ENCODE data around the gene NTF4. TPM values are rescaled to one million over a fixed set of nuclear protein-coding genes. Genes with fewer than 3 reads are reported as not detected.

Gene NTF4
- total and polyA plus RNA-seq, 4 experiments from 2014 or later, result not detected

DNA sequence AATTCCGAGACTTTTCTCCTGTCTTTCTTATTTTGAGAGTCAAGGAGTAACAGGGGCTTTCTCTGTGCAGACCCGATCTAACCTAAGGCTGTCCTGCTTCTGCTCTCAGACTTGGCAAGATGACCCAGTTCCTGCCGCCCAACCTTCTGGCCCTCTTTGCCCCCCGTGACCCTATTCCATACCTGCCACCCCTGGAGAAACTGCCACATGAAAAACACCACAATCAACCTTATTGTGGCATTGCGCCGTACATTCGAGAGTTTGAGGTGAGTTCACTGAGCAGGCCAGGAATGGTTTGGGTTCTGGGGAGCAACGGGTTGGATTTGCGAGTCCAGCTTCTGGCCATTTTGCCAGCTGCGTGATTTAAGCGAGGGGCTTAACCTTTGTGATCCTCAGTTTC, 21.7 kb upstream of the NTF4 start:
- intact Hi-C loops (cut with micrococcal nuclease), result loop anchor here (5.0 kb wide), 1 partner anchor 41 kb away; no protein-coding TSS in a partner anchor
- peaks cover 23 to 54% (median 38%) of the 10 kb centered on the region in 4 donors for H3K4me1 Mint-ChIP-seq
- peak overlapping the region; percentile 81 for H3K27ac ChIP-seq (ENCODE audit: low read depth, low read length)
- no peak for DNase-seq
- ChIA-PET CTCF (ENCODE audit: partially characterized antibody) (interaction anchor here (1.0 to 3.9 kb wide), 3 partner anchors 12 to 113 kb away, joined by 3 to 28 read pairs (median 4); no protein-coding TSS in a partner anchor), POLR2A (ENCODE audit: partially characterized antibody) (interaction anchor here (0.8 to 1.1 kb wide), 2 partner anchors 9 to 11 kb away, joined by 3 to 4 read pairs; no protein-coding TSS in a partner anchor)
- peaks cover 32% of the 10 kb centered on the region for H3K4me1 ChIP-seq (ENCODE audit: insufficient read depth, low read length)
- peak overlapping the region; percentile 82 to 96 (median 94) for H3K4me3 Mint-ChIP-seq
- H3K36me3 ChIP-seq (ENCODE audit: insufficient read depth, low read length), result peaks cover 16% of the 10 kb centered on the region
- H3K27me3 ChIP-seq (ENCODE audit: insufficient read depth, low read length), result no peaks in the 10 kb centered on the region
- no peaks in the 10 kb centered on the region for H3K9me3 ChIP-seq (ENCODE audit: control insufficient read depth in 1 of 2, low read length in 2 of 2)
- peaks cover 0 to 2% (median 0%) of the 10 kb centered on the region in 8 donors for H3K9me3 Mint-ChIP-seq
- H3K4me3 ChIP-seq (ENCODE audit: low read length in 2 of 2), result peak overlapping the region; percentile 72 to 95
- peaks cover 22 to 43% of the 10 kb centered on the region in 2 donors for H3K36me3 Mint-ChIP-seq
- H3K27me3 Mint-ChIP-seq, result peaks cover 0 to 3% of the 10 kb centered on the region in 2 donors
- peak overlapping the region; percentile 88 to 98 (median 93) for H3K27ac Mint-ChIP-seq

DNA sequence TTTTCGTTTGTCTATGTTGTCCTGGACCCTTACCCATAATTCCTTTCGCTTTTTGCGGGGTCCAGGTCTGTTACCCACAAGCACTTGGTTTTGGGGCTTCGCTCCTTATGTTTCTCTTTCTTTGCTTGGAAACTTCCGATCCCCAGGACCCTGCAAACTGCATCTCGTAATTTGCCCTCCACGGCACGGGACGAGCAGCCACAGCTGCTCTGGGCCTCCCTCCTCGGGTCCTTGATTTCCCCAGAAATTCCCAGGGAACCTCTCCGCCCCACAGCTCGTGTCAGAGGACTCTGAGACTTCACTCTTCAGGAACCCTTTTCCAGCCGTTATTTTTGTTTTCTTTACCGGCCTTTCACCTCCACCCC, 21.2 kb upstream of the NTF4 start:
- H3K27me3 ChIP-seq (ENCODE audit: insufficient read depth, low read length), result no peaks in the 10 kb centered on the region
- H3K27ac ChIP-seq (ENCODE audit: low read depth, low read length), result peak overlapping the region; percentile 81
- intact Hi-C loops (cut with micrococcal nuclease), result loop anchor here (1.0 to 5.0 kb wide), 4 partner anchors 28 to 467 kb away; partner anchors contain the start of genes GYS1, LIN7B, RPL18 and RUVBL2
- DNase-seq, result no peak
- peaks cover 0 to 3% of the 10 kb centered on the region in 2 donors for H3K27me3 Mint-ChIP-seq
- CTCF ChIA-PET (ENCODE audit: partially characterized antibody), result interaction anchor here (3.9 kb wide), 1 partner anchor 12 kb away, joined by 28 read pairs; no protein-coding TSS in a partner anchor
- H3K36me3 ChIP-seq (ENCODE audit: insufficient read depth, low read length), result peaks cover 11% of the 10 kb centered on the region
- POLR2A ChIA-PET (ENCODE audit: partially characterized antibody), result interaction anchor here (0.8 kb wide), 1 partner anchor 12 kb away, joined by 3 read pairs; no protein-coding TSS in a partner anchor
- peak overlapping the region; percentile 82 to 96 (median 94) for H3K4me3 Mint-ChIP-seq
- H3K4me3 ChIP-seq (ENCODE audit: low read length in 2 of 2), result peak overlapping the region; percentile 72 to 95
- H3K9me3 ChIP-seq (ENCODE audit: control insufficient read depth in 1 of 2, low read length in 2 of 2), result no peaks in the 10 kb centered on the region
- H3K4me1 ChIP-seq (ENCODE audit: insufficient read depth, low read length), result peaks cover 32% of the 10 kb centered on the region
- H3K4me1 Mint-ChIP-seq, result peaks cover 22 to 52% (median 36%) of the 10 kb centered on the region in 4 donors
- peaks cover 21 to 39% of the 10 kb centered on the region in 2 donors for H3K36me3 Mint-ChIP-seq
- peaks cover 0 to 2% (median 0%) of the 10 kb centered on the region in 8 donors for H3K9me3 Mint-ChIP-seq
- peak overlapping the region; percentile 88 to 98 (median 93) for H3K27ac Mint-ChIP-seq

DNA sequence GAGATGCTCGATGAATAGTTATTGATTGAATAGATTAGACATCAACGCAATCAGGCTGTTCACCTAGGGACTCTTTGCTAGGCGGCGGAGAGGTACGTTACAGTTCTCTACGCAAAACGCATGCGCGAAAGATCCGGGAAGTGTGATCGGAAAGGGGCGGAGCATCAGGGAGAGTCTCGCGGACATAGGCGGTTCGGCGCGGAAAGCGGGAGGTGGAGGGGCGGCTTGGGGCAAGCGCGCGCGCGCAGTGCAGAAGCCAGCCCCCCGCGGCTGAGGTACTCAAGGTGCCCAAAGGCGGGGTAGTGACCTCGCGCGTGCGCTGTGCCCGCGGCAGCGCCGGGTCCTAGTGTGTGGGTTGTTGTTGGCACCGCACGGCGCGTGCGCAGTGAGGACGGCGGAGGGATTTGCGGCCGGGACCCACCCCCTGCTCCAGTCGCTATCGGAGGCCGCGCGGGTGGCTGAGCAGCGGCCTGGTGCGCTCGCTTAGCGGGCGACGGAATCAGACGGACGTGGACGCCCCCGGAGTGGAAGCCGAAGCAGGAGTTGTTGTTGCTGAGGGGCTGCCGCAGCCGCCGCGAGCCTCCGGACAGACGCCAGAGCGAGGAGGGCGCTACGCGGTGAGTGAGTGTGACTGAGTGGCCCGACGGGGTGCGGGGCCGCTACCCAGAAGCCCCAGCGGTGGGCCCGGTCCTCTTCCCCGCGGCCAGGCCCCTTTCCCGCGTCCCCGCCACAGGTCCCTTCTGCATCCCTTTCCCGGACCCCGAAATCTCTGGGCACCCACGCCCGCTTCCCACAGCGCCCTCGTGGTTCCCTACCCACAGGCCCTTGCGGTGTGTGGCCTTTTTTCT, 20.6 kb upstream of the NTF4 start, which contains the start of gene SNRNP70:
TSS of gene SNRNP70 (plus strand) at position 432 of the 848 bp plus-strand sequence. CDS start 964 bp downstream, outside the sequence.
- CTCF ChIA-PET (ENCODE audit: partially characterized antibody), result interaction anchor here (3.9 kb wide), 1 partner anchor 13 kb away, joined by 28 read pairs; no protein-coding TSS in a partner anchor
- H3K27me3 ChIP-seq (ENCODE audit: insufficient read depth, low read length), result no peaks in the 10 kb centered on the region
- H3K4me3 ChIP-seq (ENCODE audit: low read length in 2 of 2), result peak within 1 kb of the TSS; percentile 72 to 95
- Mint-ChIP-seq H3K27ac (peak within 1 kb of the TSS; percentile 88 to 98 (median 93)), H3K9me3 (peaks cover 0 to 2% (median 0%) of the 10 kb centered on the region in 8 donors), H3K4me3 (peak within 1 kb of the TSS; percentile 82 to 96 (median 94)), H3K27me3 (peaks cover 0 to 3% of the 10 kb centered on the region in 2 donors), H3K4me1 (peaks cover 22 to 46% (median 32%) of the 10 kb centered on the region in 4 donors), H3K36me3 (peaks cover 15 to 33% of the 10 kb centered on the region in 2 donors)
- H3K9me3 ChIP-seq (ENCODE audit: control insufficient read depth in 1 of 2, low read length in 2 of 2), result no peaks in the 10 kb centered on the region
- H3K36me3 ChIP-seq (ENCODE audit: insufficient read depth, low read length), result peaks cover 5% of the 10 kb centered on the region
- H3K27ac ChIP-seq (ENCODE audit: low read depth, low read length), result peak within 1 kb of the TSS; percentile 81
- POLR2A ChIA-PET (ENCODE audit: partially characterized antibody), result no interaction called here
- peak; percentile 99 to 100 (median 100) for DNase-seq
- intact Hi-C loops (cut with micrococcal nuclease), result loop anchor here (1.0 to 5.0 kb wide), 4 partner anchors 29 to 466 kb away; partner anchors contain the start of genes GYS1, LIN7B, RPL18 and RUVBL2
- peaks cover 32% of the 10 kb centered on the region for H3K4me1 ChIP-seq (ENCODE audit: insufficient read depth, low read length)

DNA sequence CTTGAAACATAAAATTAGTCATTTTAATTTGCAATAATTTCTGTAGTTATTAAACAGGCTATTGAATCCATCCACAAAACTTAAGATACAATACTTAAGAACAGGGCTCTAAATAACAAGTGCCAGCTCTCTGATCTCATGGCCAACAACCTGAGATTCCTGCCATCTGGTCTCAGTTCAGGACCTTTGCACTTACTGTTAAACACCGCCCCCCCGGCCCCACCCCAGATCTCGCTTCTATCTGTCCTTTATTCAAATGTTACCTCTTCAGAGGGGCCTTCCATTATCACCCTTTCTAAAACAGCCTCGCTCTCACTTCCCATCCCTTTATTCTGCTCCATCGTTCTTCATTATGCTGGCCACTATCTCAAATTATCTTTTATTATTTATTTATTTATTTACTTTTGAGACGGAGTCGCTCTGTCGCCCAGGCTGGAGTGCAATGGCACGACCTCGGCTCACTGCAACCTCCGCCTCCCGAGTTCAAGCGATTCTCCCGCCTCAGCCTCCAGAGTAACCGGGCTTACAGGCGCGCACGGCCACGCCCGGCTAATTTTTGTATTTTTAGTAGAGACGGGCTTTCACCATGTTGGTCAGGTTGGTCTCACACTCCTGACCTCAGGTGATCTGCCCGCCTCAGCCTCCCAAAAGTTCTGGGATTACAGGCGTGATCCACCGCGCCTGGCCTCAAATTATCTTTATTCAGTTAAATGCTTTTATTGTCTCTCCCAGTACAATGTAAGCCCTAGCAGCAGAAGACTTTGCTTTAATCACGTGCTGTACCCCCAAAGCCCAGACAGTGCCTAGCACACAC, 19.8 kb upstream of the NTF4 start:
- H3K27me3 Mint-ChIP-seq, result peaks cover 0 to 3% of the 10 kb centered on the region in 2 donors
- H3K4me3 Mint-ChIP-seq, result peak overlapping the region; percentile 82 to 96 (median 94)
- peak overlapping the region; percentile 81 for H3K27ac ChIP-seq (ENCODE audit: low read depth, low read length)
- peak overlapping the region; percentile 76 to 98 (median 93) for H3K27ac Mint-ChIP-seq
- H3K9me3 ChIP-seq (ENCODE audit: control insufficient read depth in 1 of 2, low read length in 2 of 2), result no peaks in the 10 kb centered on the region
- intact Hi-C loops (cut with micrococcal nuclease), result loop anchor here (1.0 to 5.0 kb wide), 4 partner anchors 30 to 465 kb away; partner anchors contain the start of genes GYS1, LIN7B, RPL18 and RUVBL2
- ChIA-PET POLR2A (ENCODE audit: partially characterized antibody) (no interaction called here), CTCF (ENCODE audit: partially characterized antibody) (interaction anchor here (1.2 kb wide), 1 partner anchor 62 kb away, joined by 4 read pairs; no protein-coding TSS in a partner anchor)
- H3K4me3 ChIP-seq (ENCODE audit: low read length in 2 of 2), result peak overlapping the region in 1 of 2 donors; percentile 95
- peaks cover 13 to 31% of the 10 kb centered on the region in 2 donors for H3K36me3 Mint-ChIP-seq
- no peaks in the 10 kb centered on the region for H3K27me3 ChIP-seq (ENCODE audit: insufficient read depth, low read length)
- peaks cover 0 to 2% (median 0%) of the 10 kb centered on the region in 8 donors for H3K9me3 Mint-ChIP-seq
- no peaks in the 10 kb centered on the region for H3K36me3 ChIP-seq (ENCODE audit: insufficient read depth, low read length)
- peaks cover 32% of the 10 kb centered on the region for H3K4me1 ChIP-seq (ENCODE audit: insufficient read depth, low read length)
- no peak for DNase-seq
- peaks cover 20 to 42% (median 29%) of the 10 kb centered on the region in 4 donors for H3K4me1 Mint-ChIP-seq

DNA sequence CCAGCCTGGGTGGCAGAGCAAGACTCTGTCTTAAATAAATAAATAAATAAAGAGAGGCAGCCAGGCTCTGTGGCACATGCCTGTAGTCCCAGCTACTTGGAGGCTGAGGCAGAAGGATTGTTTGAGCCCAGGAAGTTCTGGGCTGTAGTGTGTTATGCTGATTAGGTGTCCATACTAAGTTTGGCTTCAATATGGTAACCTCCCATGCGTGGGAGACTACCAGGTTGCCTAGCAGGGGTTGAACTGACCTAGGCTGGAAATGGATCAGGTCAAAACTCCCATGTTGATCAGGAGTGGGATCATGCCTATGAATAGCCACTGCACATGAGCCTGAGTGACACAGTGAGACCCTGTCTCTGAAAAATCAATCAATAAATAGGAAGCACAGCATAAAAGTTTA, 16.7 kb upstream of the NTF4 start:
- Histone ChIP-seq H3K27me3 (ENCODE audit: insufficient read depth, low read length) (no peaks in the 10 kb centered on the region), H3K4me3 (ENCODE audit: low read length in 2 of 2) (no peak overlapping the region), H3K9me3 (ENCODE audit: control insufficient read depth in 1 of 2, low read length in 2 of 2) (no peaks in the 10 kb centered on the region), H3K36me3 (ENCODE audit: insufficient read depth, low read length) (no peaks in the 10 kb centered on the region), H3K4me1 (ENCODE audit: insufficient read depth, low read length) (peaks cover 10% of the 10 kb centered on the region), H3K27ac (ENCODE audit: low read depth, low read length) (no peak overlapping the region)
- Mint-ChIP-seq H3K27ac (no peak overlapping the region), H3K4me1 (peaks cover 4 to 16% (median 13%) of the 10 kb centered on the region in 4 donors), H3K9me3 (peaks cover 0 to 2% (median 0%) of the 10 kb centered on the region in 8 donors), H3K27me3 (peaks cover 3 to 5% of the 10 kb centered on the region in 2 donors), H3K4me3 (no peak overlapping the region), H3K36me3 (peaks cover 0 to 13% of the 10 kb centered on the region in 2 donors)
- POLR2A ChIA-PET (ENCODE audit: partially characterized antibody), result no interaction called here
- CTCF ChIA-PET (ENCODE audit: partially characterized antibody), result interaction anchor here (1.0 kb wide), 1 partner anchor 17 kb away, joined by 3 read pairs; no protein-coding TSS in a partner anchor
- intact Hi-C loops (cut with micrococcal nuclease), result no loop called here
- DNase-seq, result no peak

DNA sequence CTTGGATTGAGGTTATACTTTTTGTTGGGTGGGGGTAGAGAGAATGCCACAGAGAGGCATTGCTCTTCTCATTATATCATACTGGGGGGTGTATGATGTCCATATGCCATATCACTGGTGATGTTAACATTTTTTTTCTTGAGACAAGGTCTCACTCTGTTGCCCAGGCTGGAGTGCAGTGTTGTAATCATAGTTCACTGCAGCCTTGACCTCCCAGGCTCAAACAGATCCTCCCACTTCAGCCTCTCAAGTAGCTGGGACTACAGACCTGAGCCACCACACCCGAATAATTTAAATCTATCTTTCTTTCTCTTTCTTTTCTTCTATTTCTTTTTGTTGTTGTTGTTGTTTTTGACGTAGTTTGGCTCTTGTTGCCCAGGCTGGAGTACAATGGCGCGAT, 15.8 kb upstream of the NTF4 start:
- DNase-seq, result no peak
- CTCF ChIA-PET (ENCODE audit: partially characterized antibody), result interaction anchor here (1.0 kb wide), 1 partner anchor 17 kb away, joined by 3 read pairs; no protein-coding TSS in a partner anchor

More for the DNA sequence above, 15.8 kb upstream of the NTF4 start:
- H3K4me1 ChIP-seq (ENCODE audit: insufficient read depth, low read length), result peaks cover 4% of the 10 kb centered on the region
- H3K4me3 ChIP-seq (ENCODE audit: low read length in 2 of 2), result no peak overlapping the region
- Mint-ChIP-seq H3K4me3 (no peak overlapping the region), H3K27ac (peak overlapping the region in 1 of 7 donors; percentile 74), H3K27me3 (peaks cover 7 to 11% of the 10 kb centered on the region in 2 donors), H3K9me3 (peaks cover 0 to 2% (median 0%) of the 10 kb centered on the region in 8 donors), H3K4me1 (peaks cover 2 to 12% (median 6%) of the 10 kb centered on the region in 4 donors), H3K36me3 (peaks cover 0 to 5% of the 10 kb centered on the region in 2 donors)
- no peaks in the 10 kb centered on the region for H3K9me3 ChIP-seq (ENCODE audit: control insufficient read depth in 1 of 2, low read length in 2 of 2)
- POLR2A ChIA-PET (ENCODE audit: partially characterized antibody), result no interaction called here
- no peaks in the 10 kb centered on the region for H3K27me3 ChIP-seq (ENCODE audit: insufficient read depth, low read length)
- intact Hi-C loops (cut with micrococcal nuclease), result no loop called here
- H3K27ac ChIP-seq (ENCODE audit: low read depth, low read length), result no peak overlapping the region
- H3K36me3 ChIP-seq (ENCODE audit: insufficient read depth, low read length), result no peaks in the 10 kb centered on the region

Data from CD4-positive, alpha-beta memory T cell (primary cell).